Measurements from ENCODE around the gene NAPB.

The NAPB gene

GRCh38 chr20:23379772-23380171, 41.5 kb downstream of the NAPB start:
- Histone ChIP-seq H3K27me3 (ENCODE audit: control insufficient read depth in 1 of 2, insufficient read depth in 2 of 2, low read length in 2 of 2) (no peaks in the 10 kb centered on the region), H3K36me3 (ENCODE audit: insufficient read depth, low read length) (peaks cover 30% of the 10 kb centered on the region), H3K4me1 (ENCODE audit: insufficient read depth, low read length) (peaks cover 5% of the 10 kb centered on the region), H3K9ac (ENCODE audit: low read length) (no peak overlapping the region), H3K4me3 (ENCODE audit: low read depth in 1 of 2, low read length in 2 of 2) (no peak overlapping the region), H3K27ac (ENCODE audit: low read depth, low read length) (no peak overlapping the region), H3K9me3 (ENCODE audit: low read length) (no peaks in the 10 kb centered on the region)

- Histone ChIP-seq H3K36me3 (ENCODE audit: insufficient read depth, low read length) (peaks cover 48% of the 10 kb centered on the region), H3K4me3 (ENCODE audit: low read depth in 1 of 2, low read length in 2 of 2) (no peak overlapping the region), H3K27ac (ENCODE audit: low read depth, low read length) (no peak overlapping the region)
Measured at GRCh38 chr20:23375827-23376226, 45.5 kb downstream of the NAPB start.

GRCh38 chr20:23374441-23374840, 46.8 kb downstream of the NAPB start:
- Histone ChIP-seq H3K4me3 (ENCODE audit: low read depth in 1 of 2, low read length in 2 of 2) (no peak overlapping the region), H3K27ac (ENCODE audit: low read depth, low read length) (no peak overlapping the region), H3K9ac (ENCODE audit: low read length) (no peak overlapping the region), H3K36me3 (ENCODE audit: insufficient read depth, low read length) (peaks cover 54% of the 10 kb centered on the region), H3K9me3 (ENCODE audit: low read length) (no peaks in the 10 kb centered on the region), H3K27me3 (ENCODE audit: control insufficient read depth in 1 of 2, insufficient read depth in 2 of 2, low read length in 2 of 2) (no peaks in the 10 kb centered on the region), H3K4me1 (ENCODE audit: insufficient read depth, low read length) (no peaks in the 10 kb centered on the region)

More at GRCh38 chr20:23375827-23376226, 45.5 kb downstream of the NAPB start:
- Histone ChIP-seq H3K27me3 (ENCODE audit: control insufficient read depth in 1 of 2, insufficient read depth in 2 of 2, low read length in 2 of 2) (no peaks in the 10 kb centered on the region), H3K4me1 (ENCODE audit: insufficient read depth, low read length) (no peaks in the 10 kb centered on the region), H3K9ac (ENCODE audit: low read length) (no peak overlapping the region), H3K9me3 (ENCODE audit: low read length) (no peaks in the 10 kb centered on the region)

DNA sequence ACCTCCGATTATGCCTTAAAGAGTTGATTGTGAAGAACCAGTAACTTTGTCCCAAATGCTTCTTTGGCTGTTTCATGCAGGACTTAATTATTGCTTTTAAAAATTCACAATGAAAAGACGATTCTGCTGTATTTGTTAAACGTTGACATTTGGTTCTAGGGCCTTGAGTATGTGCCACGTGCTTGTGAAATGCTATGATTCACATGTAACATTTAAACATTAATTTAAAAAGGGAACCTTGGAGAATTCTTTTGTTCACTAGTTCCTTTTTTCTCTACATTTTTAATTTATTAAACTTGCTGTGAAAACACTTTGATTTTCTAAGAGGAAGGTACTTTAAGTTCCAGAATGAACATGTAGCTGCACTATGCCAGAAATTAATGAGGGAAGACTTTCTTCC, 49.8 kb downstream of the NAPB start:
- peaks cover 53% of the 10 kb centered on the region for H3K36me3 ChIP-seq (ENCODE audit: insufficient read depth, low read length)
- no peak overlapping the region for H3K9ac ChIP-seq (ENCODE audit: low read length)
- no peak overlapping the region for H3K27ac ChIP-seq (ENCODE audit: low read depth, low read length)

GRCh38 chr20:23370873-23371272, 50.4 kb downstream of the NAPB start:
- H3K27ac ChIP-seq (ENCODE audit: low read depth, low read length), result no peak overlapping the region
- no peaks in the 10 kb centered on the region for H3K9me3 ChIP-seq (ENCODE audit: low read length)
- peaks cover 50% of the 10 kb centered on the region for H3K36me3 ChIP-seq (ENCODE audit: insufficient read depth, low read length)
- no peak overlapping the region for H3K4me3 ChIP-seq (ENCODE audit: low read depth in 1 of 2, low read length in 2 of 2)
- no peak overlapping the region for H3K9ac ChIP-seq (ENCODE audit: low read length)
- peaks cover 13% of the 10 kb centered on the region for H3K4me1 ChIP-seq (ENCODE audit: insufficient read depth, low read length)
- no peaks in the 10 kb centered on the region for H3K27me3 ChIP-seq (ENCODE audit: control insufficient read depth in 1 of 2, insufficient read depth in 2 of 2, low read length in 2 of 2)

More for the DNA sequence above, 49.8 kb downstream of the NAPB start:
- H3K9me3 ChIP-seq (ENCODE audit: low read length), result no peaks in the 10 kb centered on the region
- no peak overlapping the region for H3K4me3 ChIP-seq (ENCODE audit: low read depth in 1 of 2, low read length in 2 of 2)
- H3K27me3 ChIP-seq (ENCODE audit: control insufficient read depth in 1 of 2, insufficient read depth in 2 of 2, low read length in 2 of 2), result no peaks in the 10 kb centered on the region
- peaks cover 6% of the 10 kb centered on the region for H3K4me1 ChIP-seq (ENCODE audit: insufficient read depth, low read length)

DNA sequence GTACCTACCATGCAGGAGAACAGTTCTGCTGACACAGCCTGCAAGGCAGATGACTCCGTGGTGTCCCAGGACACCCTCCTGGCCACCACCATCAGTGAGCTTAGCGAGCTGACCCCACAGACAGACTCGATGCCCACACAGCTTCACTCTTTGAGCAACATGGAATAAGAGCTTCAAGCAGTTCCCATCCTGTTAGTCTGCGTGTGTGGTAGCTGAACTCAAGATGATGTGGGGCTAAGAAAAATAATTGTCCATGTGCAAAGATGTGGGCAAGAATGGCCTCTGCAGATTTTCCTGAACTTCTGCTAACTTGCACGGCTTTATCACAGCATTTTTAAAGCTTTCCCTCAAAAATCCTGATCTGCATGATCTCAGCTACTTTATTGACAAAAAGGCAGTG, 51.0 kb downstream of the NAPB start:
- no peak overlapping the region for H3K27ac ChIP-seq (ENCODE audit: low read depth, low read length)
- H3K4me3 ChIP-seq (ENCODE audit: low read depth in 1 of 2, low read length in 2 of 2), result no peak overlapping the region
- no peaks in the 10 kb centered on the region for H3K27me3 ChIP-seq (ENCODE audit: control insufficient read depth in 1 of 2, insufficient read depth in 2 of 2, low read length in 2 of 2)
- no peaks in the 10 kb centered on the region for H3K9me3 ChIP-seq (ENCODE audit: low read length)
- H3K36me3 ChIP-seq (ENCODE audit: insufficient read depth, low read length), result peaks cover 45% of the 10 kb centered on the region
- no peak overlapping the region for H3K9ac ChIP-seq (ENCODE audit: low read length)
- peaks cover 17% of the 10 kb centered on the region for H3K4me1 ChIP-seq (ENCODE audit: insufficient read depth, low read length)

GRCh38 chr20:23369072-23369823, 52.0 kb downstream of the NAPB start:
- Histone ChIP-seq H3K9me3 (ENCODE audit: low read length) (no peaks in the 10 kb centered on the region), H3K4me1 (ENCODE audit: insufficient read depth, low read length) (peaks cover 17% of the 10 kb centered on the region), H3K36me3 (ENCODE audit: insufficient read depth, low read length) (peaks cover 55% of the 10 kb centered on the region), H3K27me3 (ENCODE audit: control insufficient read depth in 1 of 2, insufficient read depth in 2 of 2, low read length in 2 of 2) (no peaks in the 10 kb centered on the region), H3K27ac (ENCODE audit: low read depth, low read length) (no peak overlapping the region), H3K9ac (ENCODE audit: low read length) (no peak overlapping the region), H3K4me3 (ENCODE audit: low read depth in 1 of 2, low read length in 2 of 2) (no peak overlapping the region)

DNA sequence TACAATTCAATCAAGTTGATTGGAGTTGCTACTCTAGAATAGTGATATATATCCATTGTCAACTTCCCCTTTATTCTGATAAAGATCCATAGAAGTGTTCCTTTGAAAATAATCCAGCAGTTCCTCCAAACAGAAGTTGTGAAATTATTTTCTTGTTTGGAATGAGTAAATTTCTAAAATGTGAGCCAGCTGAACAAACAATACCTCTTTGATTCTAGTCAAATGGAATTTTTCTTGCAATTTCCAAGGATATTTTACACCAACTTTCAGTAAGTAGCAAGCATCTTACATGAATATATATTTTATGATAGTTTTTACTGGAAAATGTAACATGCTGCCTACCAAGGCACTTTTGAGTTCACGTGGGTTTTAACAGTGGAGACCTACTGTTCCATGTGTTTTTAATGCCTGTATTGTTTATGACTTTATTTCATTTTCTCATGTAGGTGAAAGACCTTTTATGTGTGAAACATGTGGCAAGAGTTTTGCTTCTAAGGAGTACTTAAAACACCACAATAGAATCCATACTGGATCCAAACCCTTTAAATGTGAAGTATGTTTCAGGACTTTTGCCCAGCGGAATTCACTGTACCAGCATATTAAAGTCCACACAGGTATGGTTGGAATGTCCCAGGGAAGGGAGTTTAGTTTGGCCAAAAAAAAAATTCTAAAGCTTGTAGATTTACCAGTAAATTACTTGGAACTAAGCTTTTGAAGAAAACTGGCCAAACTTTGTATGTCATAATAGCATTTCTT, 52.8 kb downstream of the NAPB start:
- Histone ChIP-seq H3K4me3 (ENCODE audit: low read depth in 1 of 2, low read length in 2 of 2) (no peak overlapping the region), H3K27me3 (ENCODE audit: control insufficient read depth in 1 of 2, insufficient read depth in 2 of 2, low read length in 2 of 2) (no peaks in the 10 kb centered on the region), H3K9ac (ENCODE audit: low read length) (no peak overlapping the region), H3K9me3 (ENCODE audit: low read length) (no peaks in the 10 kb centered on the region), H3K4me1 (ENCODE audit: insufficient read depth, low read length) (peaks cover 19% of the 10 kb centered on the region), H3K27ac (ENCODE audit: low read depth, low read length) (no peak overlapping the region), H3K36me3 (ENCODE audit: insufficient read depth, low read length) (peaks cover 53% of the 10 kb centered on the region)

GRCh38 chr20:23367770-23368169, 53.5 kb downstream of the NAPB start:
- no peak overlapping the region for H3K4me3 ChIP-seq (ENCODE audit: low read depth in 1 of 2, low read length in 2 of 2)
- peaks cover 48% of the 10 kb centered on the region for H3K36me3 ChIP-seq (ENCODE audit: insufficient read depth, low read length)
- H3K27me3 ChIP-seq (ENCODE audit: control insufficient read depth in 1 of 2, insufficient read depth in 2 of 2, low read length in 2 of 2), result no peaks in the 10 kb centered on the region

DNA sequence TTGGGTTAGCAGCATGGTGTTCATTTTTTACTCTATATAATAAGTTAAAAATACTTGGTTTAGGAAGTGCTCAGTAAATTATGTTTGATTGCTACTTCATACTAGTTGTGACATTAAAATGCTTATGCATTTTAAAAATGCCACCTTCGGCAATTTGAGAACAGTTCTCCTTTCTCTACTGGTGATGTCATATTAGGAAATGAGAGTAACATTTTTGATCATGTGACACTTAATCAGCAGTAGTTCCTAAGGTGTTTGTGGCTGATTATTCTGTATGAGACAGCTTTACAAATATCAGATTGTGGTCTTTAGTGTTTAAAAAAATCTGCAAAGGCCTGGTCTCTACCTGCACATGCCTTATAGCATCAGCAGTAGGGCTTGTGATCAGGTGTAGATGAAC, 54.9 kb downstream of the NAPB start:
- Histone ChIP-seq H3K9ac (ENCODE audit: low read length) (no peak overlapping the region), H3K27me3 (ENCODE audit: control insufficient read depth in 1 of 2, insufficient read depth in 2 of 2, low read length in 2 of 2) (no peaks in the 10 kb centered on the region), H3K4me3 (ENCODE audit: low read depth in 1 of 2, low read length in 2 of 2) (no peak overlapping the region), H3K4me1 (ENCODE audit: insufficient read depth, low read length) (peaks cover 28% of the 10 kb centered on the region), H3K27ac (ENCODE audit: low read depth, low read length) (no peak overlapping the region), H3K9me3 (ENCODE audit: low read length) (no peaks in the 10 kb centered on the region), H3K36me3 (ENCODE audit: insufficient read depth, low read length) (peaks cover 40% of the 10 kb centered on the region)

More at GRCh38 chr20:23367770-23368169, 53.5 kb downstream of the NAPB start:
- Histone ChIP-seq H3K9ac (ENCODE audit: low read length) (no peak overlapping the region), H3K9me3 (ENCODE audit: low read length) (no peaks in the 10 kb centered on the region), H3K27ac (ENCODE audit: low read depth, low read length) (no peak overlapping the region), H3K4me1 (ENCODE audit: insufficient read depth, low read length) (peaks cover 26% of the 10 kb centered on the region)

DNA sequence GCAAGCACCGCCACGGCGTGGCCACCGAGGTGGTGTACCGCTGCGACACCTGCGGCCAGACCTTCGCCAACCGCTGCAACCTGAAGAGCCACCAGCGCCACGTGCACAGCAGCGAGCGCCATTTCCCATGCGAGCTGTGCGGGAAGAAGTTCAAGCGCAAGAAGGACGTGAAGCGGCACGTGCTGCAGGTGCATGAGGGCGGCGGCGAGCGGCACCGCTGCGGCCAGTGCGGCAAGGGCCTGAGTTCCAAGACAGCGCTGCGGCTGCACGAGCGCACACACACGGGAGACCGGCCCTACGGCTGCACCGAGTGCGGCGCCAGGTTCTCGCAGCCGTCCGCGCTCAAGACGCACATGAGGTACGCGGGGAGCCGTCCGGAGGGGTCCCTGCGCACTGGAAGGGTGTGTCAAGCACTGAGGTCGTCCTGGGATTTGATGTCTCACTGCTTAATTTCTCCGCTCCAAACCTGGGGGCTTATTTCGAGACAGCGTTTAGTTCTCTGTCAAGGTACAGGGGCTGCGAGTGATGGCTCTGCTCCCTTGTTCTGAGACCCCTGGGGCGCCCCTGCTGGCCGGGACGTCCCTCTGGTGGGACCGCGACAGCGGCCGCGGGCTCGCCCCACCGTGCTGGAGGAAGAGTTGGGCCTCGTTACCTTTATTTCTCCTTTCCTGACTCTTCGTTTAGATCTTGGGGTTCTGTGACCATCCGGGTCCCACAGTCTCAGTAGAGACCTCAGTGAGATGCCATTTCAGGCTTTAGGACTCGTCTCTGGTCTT, 55.7 kb downstream of the NAPB start:
- H3K27ac ChIP-seq (ENCODE audit: low read depth, low read length), result no peak overlapping the region
- peaks cover 35% of the 10 kb centered on the region for H3K4me1 ChIP-seq (ENCODE audit: insufficient read depth, low read length)
- no peak overlapping the region for H3K4me3 ChIP-seq (ENCODE audit: low read depth in 1 of 2, low read length in 2 of 2)
- peaks cover 32% of the 10 kb centered on the region for H3K36me3 ChIP-seq (ENCODE audit: insufficient read depth, low read length)
- no peaks in the 10 kb centered on the region for H3K27me3 ChIP-seq (ENCODE audit: control insufficient read depth in 1 of 2, insufficient read depth in 2 of 2, low read length in 2 of 2)
- H3K9me3 ChIP-seq (ENCODE audit: low read length), result no peaks in the 10 kb centered on the region
- no peak overlapping the region for H3K9ac ChIP-seq (ENCODE audit: low read length)

Data from muscle layer of colon (tissue), 2 donors.